A549 (cell line): ENCODE results near the gene TREX2. TPM values are rescaled to one million over a fixed set of nuclear protein-coding genes. Genes with fewer than 3 reads are reported as not detected.

Experiments used
- ATAC-seq, 2 experiments: fragments of 200-7000 bp in 1 of 2; fragments of >200 bp in 1 of 2; cut with Nextera tagmentation in 1 of 2; cut with Tn5 transposase in 1 of 2; 3 replicates each; pipeline versions ENCODE4 v1.8.0 to v1.9.1; 2018 to 2020; ENCODE audit warnings: mild to moderate bottlenecking in 1 of 2, moderate library complexity in 1 of 2
- CTCF ChIA-PET: fragments of 300-600 bp; sonication (Branson Sonifier 250); formaldehyde crosslinking; extraction: SDS; loops from one replicate; lab custom pipeline; 2021; ENCODE audit warnings: antibody characterized with exemption, inconsistent platforms; lab: Yijun Ruan, JAX
- POLR2A ChIA-PET: fragments of 350-600 bp; formaldehyde crosslinking; extraction: SDS; loops from one replicate; lab custom pipeline; 2021; ENCODE audit warnings: antibody characterized with exemption, inconsistent platforms; lab: Yijun Ruan, JAX
- DNase-seq, 2 experiments: peaks; one replicate each; pipeline versions ENCODE4 v3.0.0 to v3.0.0-alpha.2; 2011 to 2016; ENCODE audit warnings: low read depth in 1 of 2, low spot score in 1 of 2
- FAIRE-seq: peaks from 2 replicates; lab custom pipeline; 2011; peaks lifted over from hg19 to GRCh38; lab: Jason Lieb, UNC
- H3K27ac ChIP-seq, 2 experiments: fragments of >200 bp; sonication (Bioruptor Twin); formaldehyde crosslinking; 3 replicates each; pipeline ENCODE4 v1.5.1; 2016 to 2017
- H3K4me1 ChIP-seq: fragments of >200 bp; sonication (Bioruptor Twin); formaldehyde crosslinking; 3 replicates; pipeline ENCODE4 v1.6.1; 2016
- H3K4me2 ChIP-seq: fragments of >200 bp; sonication (Bioruptor Twin); formaldehyde crosslinking; 3 replicates; pipeline ENCODE4 v1.6.1; 2016
- H3K4me3 ChIP-seq: fragments of >200 bp; sonication (Bioruptor Twin); formaldehyde crosslinking; 3 replicates; pipeline ENCODE4 v1.5.1; 2016
- H3K9me3 ChIP-seq: fragments of >200 bp; sonication (Bioruptor Twin); formaldehyde crosslinking; 3 replicates; pipeline ENCODE4 v1.6.1; 2016
- BHLHE40 ChIP-seq: IDR thresholded peaks from 2 replicates; pipeline ENCODE4 v1.6.1; 2012; ENCODE audit warnings: low read depth, low read length, inconsistent platforms
- CEBPB ChIP-seq, 2 experiments: fragments of >200 bp in 1 of 2; sonication (Bioruptor Twin) in 1 of 2; formaldehyde crosslinking in 1 of 2; IDR thresholded peaks; 2 replicates each; pipeline ENCODE4 v1.6.1; 2012 to 2016
- CHD2 ChIP-seq: fragments of 150-350 bp; IDR thresholded peaks from 2 replicates; pipeline ENCODE4 v1.6.1; 2014; ENCODE audit warnings: low read length; ENCODE audit not compliant: partially characterized antibody
- EHMT2 ChIP-seq: fragments of 200-600 bp; sonication (generic); IDR thresholded peaks from 2 replicates; pipeline ENCODE4 v1.6.1; 2016; ENCODE audit warnings: antibody characterized with exemption, low read depth, mild to moderate bottlenecking, moderate library complexity
- EP300 ChIP-seq, 2 experiments: fragments of >200 bp; sonication (Bioruptor Twin); formaldehyde crosslinking; IDR thresholded peaks; 2 replicates in 1 of 2; 3 replicates in 1 of 2; pipeline ENCODE4 v1.6.1; 2016 to 2017
- ESRRA ChIP-seq: fragments of 150-350 bp; IDR thresholded peaks from 2 replicates; pipeline ENCODE4 v1.6.1; 2014; ENCODE audit warnings: mild to moderate bottlenecking, low read length, borderline replicate concordance
- FOXS1 ChIP-seq: fragments of 250-450 bp; sonication (Bioruptor Pico); IDR thresholded peaks from 2 replicates; pipeline ENCODE4 v1.5.0; 2020; ENCODE audit warnings: mild to moderate bottlenecking, moderate library complexity
- HES2 ChIP-seq: fragments of >200 bp; sonication (Bioruptor Twin); formaldehyde crosslinking; IDR thresholded peaks from 2 replicates; pipeline ENCODE4 v1.6.1; 2016
- HOXA7 ChIP-seq: fragments of 250-450 bp; sonication (Bioruptor Pico); IDR thresholded peaks from 2 replicates; pipeline ENCODE4 v1.5.0; 2020; ENCODE audit warnings: mild to moderate bottlenecking, moderate library complexity
- HOXB5 ChIP-seq: fragments of 250-450 bp; sonication (Bioruptor Pico); IDR thresholded peaks from 2 replicates; pipeline ENCODE4 v1.5.0; 2020; ENCODE audit warnings: mild to moderate bottlenecking, moderate library complexity
- JUNB ChIP-seq: fragments of >200 bp; sonication (Bioruptor Twin); formaldehyde crosslinking; IDR thresholded peaks from 2 replicates; pipeline ENCODE4 v1.6.1; 2016
- MAFK ChIP-seq: fragments of 450-650 bp; IDR thresholded peaks from 2 replicates; pipeline ENCODE4 v1.6.1; 2014; ENCODE audit not compliant: partially characterized antibody
- MAX ChIP-seq: IDR thresholded peaks from 2 replicates; pipeline ENCODE4 v1.6.1; 2012
- NR3C1 ChIP-seq: fragments of >200 bp; sonication (Bioruptor Twin); formaldehyde crosslinking; IDR thresholded peaks from 3 replicates; pipeline ENCODE4 v1.6.1; 2017
- PHF8 ChIP-seq: fragments of 200-600 bp; sonication (generic); IDR thresholded peaks from 2 replicates; pipeline ENCODE4 v1.6.1; 2016; ENCODE audit warnings: low read depth, mild to moderate bottlenecking, antibody characterized with exemption, moderate library complexity, borderline replicate concordance
- RAD21 ChIP-seq, 2 experiments: fragments of >200 bp in 1 of 2; sonication (Bioruptor Twin) in 1 of 2; formaldehyde crosslinking in 1 of 2; IDR thresholded peaks in 1 of 2; conservative IDR thresholded peaks in 1 of 2; 2 replicates in 1 of 2; 3 replicates in 1 of 2; pipeline ENCODE4 v1.6.1; 2012 to 2018; ENCODE audit warnings: inconsistent platforms in 1 of 2
- RARB ChIP-seq: fragments of 250-450 bp; sonication (Bioruptor Pico); IDR thresholded peaks from 2 replicates; pipeline ENCODE4 v1.8.0; 2021; ENCODE audit warnings: mild to moderate bottlenecking, moderate library complexity
- SMC3 ChIP-seq: fragments of >200 bp; sonication (Bioruptor Twin); formaldehyde crosslinking; IDR thresholded peaks from 3 replicates; pipeline ENCODE4 v1.6.1; 2018; ENCODE audit warnings: inconsistent platforms
- TP53 ChIP-seq: fragments of 250-450 bp; sonication (Bioruptor Pico); IDR thresholded peaks from 2 replicates; pipeline ENCODE4 v1.5.0; 2021; ENCODE audit warnings: mild to moderate bottlenecking, moderate library complexity
- WGBS: methylation state at CpG from one replicate; pipeline ENCODE4 v1.1.6; 2017; ENCODE audit errors: missing lambda C conversion rate; 5-methylcytosine and 5-hydroxymethylcytosine counted together
- polyA plus RNA-seq, 4 experiments: library from polyadenylated mRNA; depleted of rRNA in 3 of 4; stranded (reverse); fragments of >200 nt; fragmentation: RNase III in 1 of 4; extraction: RNeasy Plus Mini Kit Qiagen cat#74134 plus additional on column Dnase treatment in 1 of 4; gene quantifications; 2 replicates in 3 of 4; 3 replicates in 1 of 4; pipeline ENCODE4 v1.2.3, GENCODE V29; 2011 to 2017
- TF ChIP-seq, protein P1 (sequence below): fragments of >200 bp; sonication (Bioruptor Twin); formaldehyde crosslinking; IDR thresholded peaks from 3 replicates; pipeline ENCODE4 v1.5.1; 2016
- TF ChIP-seq, protein P2 (sequence below): fragments of >200 bp; sonication (Bioruptor Twin); formaldehyde crosslinking; IDR thresholded peaks from 3 replicates; pipeline ENCODE4 v1.6.1; 2016

The TREX2 gene
- polyA plus RNA-seq, 2 of the 4 experiments (the other 2 are of a cell fraction), result 0.27 to 0.99 TPM

DNA sequence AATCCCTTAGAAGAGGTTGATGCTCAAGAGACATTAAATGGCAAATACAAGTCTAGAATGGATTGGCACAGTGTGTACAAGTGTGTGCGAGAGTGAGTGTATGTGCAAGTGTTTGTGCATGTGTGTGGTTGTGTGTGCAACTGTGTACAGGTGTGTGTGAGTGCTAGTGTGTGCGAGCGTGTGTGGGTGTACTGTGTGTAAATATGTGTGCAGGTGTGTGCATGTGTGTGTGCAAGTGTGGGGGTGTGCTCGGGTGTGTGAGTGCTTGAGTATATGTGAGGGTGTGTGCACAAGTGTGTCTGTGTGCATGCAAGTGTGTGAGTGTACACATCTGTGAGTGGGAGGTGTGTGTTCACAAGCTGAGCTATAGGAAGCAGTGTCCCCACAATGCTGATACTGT lies 5.9 kb downstream of the TREX2 start (continued):
- TF ChIP-seq BHLHE40 (no peak), RARB (CRISPR knock-in tag) (no peak), MAX (no peak)

- FAIRE-seq, result no peak
- POLR2A ChIA-PET, result no interaction called here
- TF ChIP-seq SMC3, result 0 out of 3 replicates have a peak, but pooled peaks have one; percentile 25
- TF ChIP-seq, protein P1, sequence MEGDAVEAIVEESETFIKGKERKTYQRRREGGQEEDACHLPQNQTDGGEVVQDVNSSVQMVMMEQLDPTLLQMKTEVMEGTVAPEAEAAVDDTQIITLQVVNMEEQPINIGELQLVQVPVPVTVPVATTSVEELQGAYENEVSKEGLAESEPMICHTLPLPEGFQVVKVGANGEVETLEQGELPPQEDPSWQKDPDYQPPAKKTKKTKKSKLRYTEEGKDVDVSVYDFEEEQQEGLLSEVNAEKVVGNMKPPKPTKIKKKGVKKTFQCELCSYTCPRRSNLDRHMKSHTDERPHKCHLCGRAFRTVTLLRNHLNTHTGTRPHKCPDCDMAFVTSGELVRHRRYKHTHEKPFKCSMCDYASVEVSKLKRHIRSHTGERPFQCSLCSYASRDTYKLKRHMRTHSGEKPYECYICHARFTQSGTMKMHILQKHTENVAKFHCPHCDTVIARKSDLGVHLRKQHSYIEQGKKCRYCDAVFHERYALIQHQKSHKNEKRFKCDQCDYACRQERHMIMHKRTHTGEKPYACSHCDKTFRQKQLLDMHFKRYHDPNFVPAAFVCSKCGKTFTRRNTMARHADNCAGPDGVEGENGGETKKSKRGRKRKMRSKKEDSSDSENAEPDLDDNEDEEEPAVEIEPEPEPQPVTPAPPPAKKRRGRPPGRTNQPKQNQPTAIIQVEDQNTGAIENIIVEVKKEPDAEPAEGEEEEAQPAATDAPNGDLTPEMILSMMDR, result peak; percentile 27; the same call in 1 of the 3 replicates
- TF ChIP-seq CHD2, result no peak
- no peak for TF ChIP-seq MAFK
- no peak for TF ChIP-seq CEBPB (IDR thresholded peaks at IDR 0.05)
- TF ChIP-seq RAD21 (conservative IDR thresholded peaks at IDR 0.05 in 1 of 2, IDR thresholded peaks at IDR 0.05 in 1 of 2), result peak; percentile 28 to 39; a peak in 3 of 5 replicates
- no peak for TF ChIP-seq JUNB
- WGBS, result 11% methylated on average over 8 of the region's 8 CpGs
- DNase-seq, result peak in 1 of 2 experiments; percentile 40
- no peaks in the 10 kb centered on the region for H3K9me3 ChIP-seq
- no peaks in the 10 kb centered on the region for H3K4me1 ChIP-seq
- peak; percentile 67 to 72; a peak in 4 of 6 replicates for ATAC-seq
- no peak overlapping the region for H3K27ac ChIP-seq
- CTCF ChIA-PET, result interaction anchor here (0.9 to 1.5 kb wide), 6 partner anchors 9 to 411 kb away, joined by 3 to 6 read pairs (median 4); no protein-coding TSS in a partner anchor
- no peak overlapping the region for H3K4me2 ChIP-seq
- H3K4me3 ChIP-seq, result no peak overlapping the region
Measured at GRCh38 chrX:153438532-153438931, 7.3 kb downstream of the TREX2 start.

- TF ChIP-seq HOXA7 (CRISPR knock-in tag) (no peak), HOXB5 (no peak), PHF8 (no peak), BHLHE40 (no peak), CEBPB (IDR thresholded peaks at IDR 0.05) (no peak), HES2 (no peak), TP53 (CRISPR knock-in tag) (no peak), EHMT2 (no peak), EP300 (IDR thresholded peaks at IDR 0.05) (no peak), FOXS1 (no peak), NR3C1 (no peak), ESRRA (no peak)
- TF ChIP-seq, protein P2, sequence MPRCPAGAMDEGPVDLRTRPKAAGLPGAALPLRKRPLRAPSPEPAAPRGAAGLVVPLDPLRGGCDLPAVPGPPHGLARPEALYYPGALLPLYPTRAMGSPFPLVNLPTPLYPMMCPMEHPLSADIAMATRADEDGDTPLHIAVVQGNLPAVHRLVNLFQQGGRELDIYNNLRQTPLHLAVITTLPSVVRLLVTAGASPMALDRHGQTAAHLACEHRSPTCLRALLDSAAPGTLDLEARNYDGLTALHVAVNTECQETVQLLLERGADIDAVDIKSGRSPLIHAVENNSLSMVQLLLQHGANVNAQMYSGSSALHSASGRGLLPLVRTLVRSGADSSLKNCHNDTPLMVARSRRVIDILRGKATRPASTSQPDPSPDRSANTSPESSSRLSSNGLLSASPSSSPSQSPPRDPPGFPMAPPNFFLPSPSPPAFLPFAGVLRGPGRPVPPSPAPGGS, result no peak
- 32% methylated on average over 3 of the region's 3 CpGs for WGBS
- peaks cover 3% of the 10 kb centered on the region; the same call in 1 of the 3 replicates for H3K9me3 ChIP-seq
- ChIA-PET CTCF (no interaction called here), POLR2A (no interaction called here)
- no peak for FAIRE-seq
- H3K4me1 ChIP-seq, result no peaks in the 10 kb centered on the region
- ATAC-seq, result no peak
- H3K4me3 ChIP-seq, result no peak overlapping the region
- H3K4me2 ChIP-seq, result no peak overlapping the region
- H3K27ac ChIP-seq, result no peak overlapping the region
- no peak for DNase-seq
Measured at GRCh38 chrX:153435845-153436244, 10.0 kb downstream of the TREX2 start.
